ENCODE data around the gene HYI.
"Not testable (repeated sequence)": the region's sequence is repeated elsewhere in the genome, so short reads cannot be mapped to it uniquely, and the experiment has no call there.

Gene HYI

DNA sequence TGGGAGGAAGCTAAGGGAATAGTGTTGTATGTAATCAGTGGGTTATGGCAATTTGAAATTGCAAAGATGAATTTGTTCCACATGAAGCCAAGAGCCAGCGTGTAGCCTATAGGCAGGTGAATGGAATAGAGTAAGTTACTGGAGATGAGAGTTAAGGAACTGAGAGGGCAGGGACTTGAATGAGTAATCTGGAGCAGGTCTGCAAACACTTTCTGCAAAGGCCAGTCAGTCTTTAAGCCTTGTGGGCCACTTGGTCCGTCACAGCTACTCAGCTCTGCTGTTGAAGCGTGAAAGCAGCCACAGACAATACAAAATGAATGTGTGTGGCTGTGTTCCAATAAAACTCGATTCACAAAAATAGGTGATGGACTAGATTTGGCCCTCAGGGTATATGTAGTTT lies 34.9 kb downstream of the HYI start:
- H3K4me3 ChIP-seq (ENCODE audit: insufficient read depth, low read length, poor library complexity, severe bottlenecking) = no peak overlapping the region
- no peaks in the 10 kb centered on the region for H3F3A ChIP-seq (ENCODE audit: insufficient read depth)
- H3K79me2 ChIP-seq (ENCODE audit: insufficient read depth, low read length) = no peaks in the 10 kb centered on the region
- H3K27ac ChIP-seq (ENCODE audit: low read depth, low read length) = no peak overlapping the region
- no peaks in the 10 kb centered on the region for H3K36me3 ChIP-seq (ENCODE audit: low read length)
- no peak overlapping the region for H3K4me2 ChIP-seq (ENCODE audit: low read depth, low read length, poor library complexity, severe bottlenecking)
- H3K9ac ChIP-seq (ENCODE audit: low read length) = no peak overlapping the region
- TF ChIP-seq CTCF (IDR thresholded peaks at IDR 0.05; ENCODE audit: insufficient read depth, low read length, poor library complexity, severe bottlenecking) (no peak), EZH2phosphoT487 (conservative IDR thresholded peaks at IDR 0.05; ENCODE audit: low read length) (no peak)
- no peaks in the 10 kb centered on the region for H3K9me2 ChIP-seq (replicated peaks; ENCODE audit: insufficient read depth, low read length)
- H3K9me3 ChIP-seq (ENCODE audit: insufficient read depth, low read length) = no peaks in the 10 kb centered on the region
- no peaks in the 10 kb centered on the region for H4K20me1 ChIP-seq (ENCODE audit: low read depth, low read length)
- H3K27me3 ChIP-seq (ENCODE audit: low read length) = no peaks in the 10 kb centered on the region
- H2AFZ ChIP-seq (ENCODE audit: low read depth, low read length, severe bottlenecking) = no peak overlapping the region

GRCh38 chr1:43415901-43416300 lies 37.8 kb downstream of the HYI start:
- Histone ChIP-seq H3K9me3 (ENCODE audit: insufficient read depth, low read length) (no peaks in the 10 kb centered on the region), H3F3A (ENCODE audit: insufficient read depth) (no peaks in the 10 kb centered on the region), H3K9ac (ENCODE audit: low read length) (no peak overlapping the region), H3K9me2 (replicated peaks; ENCODE audit: insufficient read depth, low read length) (no peaks in the 10 kb centered on the region), H3K4me2 (ENCODE audit: low read depth, low read length, poor library complexity, severe bottlenecking) (no peak overlapping the region), H3K27me3 (ENCODE audit: low read length) (no peaks in the 10 kb centered on the region), H3K79me2 (ENCODE audit: insufficient read depth, low read length) (no peaks in the 10 kb centered on the region), H4K20me1 (ENCODE audit: low read depth, low read length) (no peaks in the 10 kb centered on the region), H3K36me3 (ENCODE audit: low read length) (no peaks in the 10 kb centered on the region), H3K27ac (ENCODE audit: low read depth, low read length) (no peak overlapping the region), H2AFZ (ENCODE audit: low read depth, low read length, severe bottlenecking) (no peak overlapping the region), H3K4me3 (ENCODE audit: insufficient read depth, low read length, poor library complexity, severe bottlenecking) (no peak overlapping the region)
- no peak for TF ChIP-seq EZH2phosphoT487 (conservative IDR thresholded peaks at IDR 0.05; ENCODE audit: low read length)
- no peak for TF ChIP-seq CTCF (IDR thresholded peaks at IDR 0.05; ENCODE audit: insufficient read depth, low read length, poor library complexity, severe bottlenecking)

DNA sequence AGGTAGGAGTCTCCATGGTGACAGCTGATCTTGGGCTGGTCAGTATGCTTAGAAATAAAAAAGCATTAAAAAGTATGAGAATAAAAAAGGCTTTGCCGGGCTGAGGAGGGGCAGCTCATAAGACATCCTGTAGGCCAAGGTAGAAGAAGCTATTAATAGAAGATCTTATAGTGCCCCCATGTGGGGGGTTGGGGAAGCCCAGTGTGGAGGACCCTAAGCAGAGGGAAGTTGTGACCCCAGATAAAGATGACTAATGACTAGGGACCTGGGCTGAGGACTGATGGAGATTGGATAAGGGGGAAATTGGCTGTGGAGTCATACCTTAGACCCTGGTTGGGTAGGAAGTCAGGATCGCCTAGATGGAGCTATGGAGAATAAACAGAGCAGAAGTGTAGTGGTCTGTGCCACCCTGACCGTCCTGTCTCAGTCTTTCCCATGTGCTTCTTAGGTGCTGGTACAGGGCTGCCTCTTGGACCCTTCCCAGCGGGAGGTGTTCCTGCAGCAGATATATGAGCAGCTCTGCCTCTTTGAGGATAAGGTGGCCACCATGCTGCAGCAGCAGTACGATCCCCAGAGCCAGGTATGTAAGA lies 39.0 kb downstream of the HYI start:
- no peaks in the 10 kb centered on the region for H3K79me2 ChIP-seq (ENCODE audit: insufficient read depth, low read length)
- no peaks in the 10 kb centered on the region for H4K20me1 ChIP-seq (ENCODE audit: low read depth, low read length)
- no peaks in the 10 kb centered on the region for H3K9me3 ChIP-seq (ENCODE audit: insufficient read depth, low read length)
- no peak overlapping the region for H3K4me2 ChIP-seq (ENCODE audit: low read depth, low read length, poor library complexity, severe bottlenecking)
- H3K9ac ChIP-seq (ENCODE audit: low read length) = no peak overlapping the region
- no peaks in the 10 kb centered on the region for H3K27me3 ChIP-seq (ENCODE audit: low read length)
- no peak overlapping the region for H3K4me3 ChIP-seq (ENCODE audit: insufficient read depth, low read length, poor library complexity, severe bottlenecking)
- H2AFZ ChIP-seq (ENCODE audit: low read depth, low read length, severe bottlenecking) = no peak overlapping the region
- peak; percentile 48 for TF ChIP-seq CTCF (IDR thresholded peaks at IDR 0.05; ENCODE audit: insufficient read depth, low read length, poor library complexity, severe bottlenecking)
- TF ChIP-seq EZH2phosphoT487 (conservative IDR thresholded peaks at IDR 0.05; ENCODE audit: low read length) = no peak
- no peak overlapping the region for H3K27ac ChIP-seq (ENCODE audit: low read depth, low read length)
- H3K9me2 ChIP-seq (replicated peaks; ENCODE audit: insufficient read depth, low read length) = no peaks in the 10 kb centered on the region
- H3K36me3 ChIP-seq (ENCODE audit: low read length) = no peaks in the 10 kb centered on the region
- H3F3A ChIP-seq (ENCODE audit: insufficient read depth) = no peaks in the 10 kb centered on the region

- H3K79me2 ChIP-seq (ENCODE audit: insufficient read depth, low read length); H3F3A ChIP-seq (ENCODE audit: insufficient read depth); H3K9ac ChIP-seq (ENCODE audit: low read length); H3K27me3 ChIP-seq (ENCODE audit: low read length); H3K27ac ChIP-seq (ENCODE audit: low read depth, low read length); H3K36me3 ChIP-seq (ENCODE audit: low read length); H2AFZ ChIP-seq (ENCODE audit: low read depth, low read length, severe bottlenecking); H3K4me3 ChIP-seq (ENCODE audit: insufficient read depth, low read length, poor library complexity, severe bottlenecking); H4K20me1 ChIP-seq (ENCODE audit: low read depth, low read length); H3K9me3 ChIP-seq (ENCODE audit: insufficient read depth, low read length); H3K4me2 ChIP-seq (ENCODE audit: low read depth, low read length, poor library complexity, severe bottlenecking); H3K9me2 ChIP-seq (replicated peaks; ENCODE audit: insufficient read depth, low read length): not testable (repeated sequence)
These were observed 40.3 kb downstream of the HYI start for GRCh38 chr1:43413426-43413825.
